Gastrocnemius medialis (tissue), 4 donors: ENCODE results near the gene HNRNPR. TPM values are rescaled to one million over a fixed set of nuclear protein-coding genes. Genes with fewer than 3 reads are reported as not detected.

Experiments
- ATAC-seq, 2 donors: fragments of 150-250 bp; one replicate each; pipeline ENCODE4 v1.9.1; 2016
- DNase-seq, 2 donors: peaks; one replicate each; pipeline ENCODE4 v3.0.0-alpha.2; 2019
- H3K27ac ChIP-seq, 4 donors: fragments of 200-600 bp; sonication (generic); 1 replicate in 1 of 4; 2 replicates in 3 of 4; pipeline ENCODE4 v1.5.1; 2016 to 2018; ENCODE audit warnings: mild to moderate bottlenecking in 2 of 4, moderate library complexity in 1 of 4
- H3K27me3 ChIP-seq, 3 donors: fragments of 200-600 bp; sonication (generic) in 2 of 3; 1 replicate in 1 of 3; 2 replicates in 2 of 3; pipeline versions ENCODE4 v1.5.1 to v1.6.0; 2016 to 2019; ENCODE audit warnings: mild to moderate bottlenecking in 1 of 3, moderate library complexity in 1 of 3
- H3K36me3 ChIP-seq, 2 donors: fragments of 200-600 bp; sonication (generic) in 1 of 2; one replicate each; pipeline ENCODE4 v1.5.1; 2017 to 2018
- H3K4me1 ChIP-seq, 2 donors: fragments of 200-600 bp; sonication (generic) in 1 of 2; one replicate each; pipeline ENCODE4 v1.5.1; 2016 to 2017; ENCODE audit warnings: mild to moderate bottlenecking in 2 of 2
- H3K4me3 ChIP-seq, 4 donors: fragments of 200-600 bp; sonication (generic) in 3 of 4; 1 replicate in 1 of 4; 2 replicates in 3 of 4; pipeline ENCODE4 v1.5.1; 2016 to 2019; ENCODE audit warnings: mild to moderate bottlenecking in 2 of 4
- H3K9me3 ChIP-seq, 3 donors: fragments of 200-600 bp; sonication (generic) in 2 of 3; 1 replicate in 1 of 3; 2 replicates in 2 of 3; pipeline ENCODE4 v1.5.1; 2016 to 2019
- POLR2A ChIP-seq, 2 donors: fragments of 450-650 bp; IDR thresholded peaks; one replicate each; pipeline ENCODE4 v1.6.1; 2017; ENCODE audit warnings: antibody characterized with exemption in 2 of 2, mild to moderate bottlenecking in 2 of 2, moderate library complexity in 2 of 2
- in situ Hi-C, 4 donors: fragments of 200-750 bp; cut with MboI; loops; one replicate each; pipeline versions ENCODE4 v1.15.0 to v1.8.0; 2017; ENCODE audit warnings: low sequenced_read_pairs in 4 of 4
- intact Hi-C: fragments of 100-400 bp; cut with DNase I; formaldehyde crosslinking; loops from one replicate; pipeline ENCODE4 v1.15.1; 2023; ENCODE audit warnings: low total_unique reads
- total RNA-seq, 4 donors: library from RNA; depleted of rRNA; stranded (reverse); fragments of >200 nt; gene quantifications; one replicate each; pipeline versions ENCODE4 v1.1.0 to v1.2.3, GENCODE V29; 2016
- TF ChIP-seq, protein P1 (sequence below), 5 experiments: fragments of 450-650 bp in 3 of 5; fragments of 200-600 bp in 2 of 5; sonication (generic) in 2 of 5; IDR thresholded peaks in 4 of 5; conservative IDR thresholded peaks in 1 of 5; 1 replicate in 4 of 5; 2 replicates in 1 of 5; pipeline ENCODE4 v1.5.1; 2016 to 2019; ENCODE audit warnings: antibody characterized with exemption in 5 of 5, mild to moderate bottlenecking in 3 of 5, moderate library complexity in 3 of 5

Gene HNRNPR
- total RNA-seq, 4 donors from 2014 or later: 36.5 to 56.3 (median 44.5) TPM

DNA sequence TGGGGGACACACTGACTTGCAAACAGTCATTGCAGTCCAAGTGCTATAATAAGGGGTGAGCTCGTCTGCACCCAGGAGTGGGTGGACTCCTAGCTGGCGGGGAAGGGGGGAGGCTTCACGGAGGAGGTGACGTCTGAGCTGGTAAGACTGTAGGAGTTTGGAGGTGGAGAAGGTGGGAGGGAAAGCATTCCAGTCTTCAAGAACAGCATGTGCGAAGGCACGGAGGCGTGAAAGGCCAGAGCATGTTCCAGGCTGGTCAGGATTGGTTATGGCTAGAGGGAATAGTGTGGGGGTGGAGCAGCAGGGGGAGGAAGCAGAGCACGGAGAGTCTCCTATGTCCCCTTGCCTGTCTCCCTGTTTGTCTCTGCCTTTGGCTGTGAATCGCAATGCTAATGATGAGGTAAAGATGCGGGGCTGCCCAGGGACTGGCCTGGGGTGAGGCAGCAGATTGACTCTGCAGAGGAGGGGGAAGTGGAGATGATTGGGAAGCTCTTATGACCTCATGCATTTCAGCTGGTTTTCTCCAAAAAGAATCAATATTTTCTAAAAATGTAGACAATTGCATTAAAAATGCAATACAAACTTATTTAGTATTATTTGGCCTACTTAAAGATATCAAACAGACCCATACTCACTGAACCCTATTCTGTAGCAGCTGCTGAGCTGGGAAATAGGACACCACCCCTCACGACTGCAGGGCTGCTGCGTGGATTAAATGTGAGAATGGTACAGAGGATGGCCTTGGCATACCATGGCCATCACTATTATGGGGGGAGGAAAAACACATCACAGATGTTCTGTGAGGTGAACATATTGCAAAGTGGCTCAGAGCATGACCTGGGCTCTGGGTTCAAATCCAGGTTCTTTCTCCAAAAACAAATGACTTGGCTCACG, 28.1 kb upstream of the HNRNPR start:
- Histone ChIP-seq H3K4me1 (peaks cover 43 to 49% of the 10 kb centered on the region in 2 donors), H3K27ac (peak overlapping the region; percentile 99 to 100 (median 100)), H3K36me3 (no peaks in the 10 kb centered on the region), H3K9me3 (no peaks in the 10 kb centered on the region), H3K4me3 (no peak overlapping the region), H3K27me3 (no peaks in the 10 kb centered on the region)
- DNase-seq (peak; percentile 34 to 65), ATAC-seq (peak; percentile 16 to 17)
- no peak for TF ChIP-seq POLR2A (IDR thresholded peaks at IDR 0.05)
- TF ChIP-seq, protein P1, sequence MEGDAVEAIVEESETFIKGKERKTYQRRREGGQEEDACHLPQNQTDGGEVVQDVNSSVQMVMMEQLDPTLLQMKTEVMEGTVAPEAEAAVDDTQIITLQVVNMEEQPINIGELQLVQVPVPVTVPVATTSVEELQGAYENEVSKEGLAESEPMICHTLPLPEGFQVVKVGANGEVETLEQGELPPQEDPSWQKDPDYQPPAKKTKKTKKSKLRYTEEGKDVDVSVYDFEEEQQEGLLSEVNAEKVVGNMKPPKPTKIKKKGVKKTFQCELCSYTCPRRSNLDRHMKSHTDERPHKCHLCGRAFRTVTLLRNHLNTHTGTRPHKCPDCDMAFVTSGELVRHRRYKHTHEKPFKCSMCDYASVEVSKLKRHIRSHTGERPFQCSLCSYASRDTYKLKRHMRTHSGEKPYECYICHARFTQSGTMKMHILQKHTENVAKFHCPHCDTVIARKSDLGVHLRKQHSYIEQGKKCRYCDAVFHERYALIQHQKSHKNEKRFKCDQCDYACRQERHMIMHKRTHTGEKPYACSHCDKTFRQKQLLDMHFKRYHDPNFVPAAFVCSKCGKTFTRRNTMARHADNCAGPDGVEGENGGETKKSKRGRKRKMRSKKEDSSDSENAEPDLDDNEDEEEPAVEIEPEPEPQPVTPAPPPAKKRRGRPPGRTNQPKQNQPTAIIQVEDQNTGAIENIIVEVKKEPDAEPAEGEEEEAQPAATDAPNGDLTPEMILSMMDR (IDR thresholded peaks at IDR 0.05 in 4 of 5, conservative IDR thresholded peaks at IDR 0.05 in 1 of 5): no peak
- intact Hi-C loops (no loop called here), in situ Hi-C loops (no loop called here)

DNA sequence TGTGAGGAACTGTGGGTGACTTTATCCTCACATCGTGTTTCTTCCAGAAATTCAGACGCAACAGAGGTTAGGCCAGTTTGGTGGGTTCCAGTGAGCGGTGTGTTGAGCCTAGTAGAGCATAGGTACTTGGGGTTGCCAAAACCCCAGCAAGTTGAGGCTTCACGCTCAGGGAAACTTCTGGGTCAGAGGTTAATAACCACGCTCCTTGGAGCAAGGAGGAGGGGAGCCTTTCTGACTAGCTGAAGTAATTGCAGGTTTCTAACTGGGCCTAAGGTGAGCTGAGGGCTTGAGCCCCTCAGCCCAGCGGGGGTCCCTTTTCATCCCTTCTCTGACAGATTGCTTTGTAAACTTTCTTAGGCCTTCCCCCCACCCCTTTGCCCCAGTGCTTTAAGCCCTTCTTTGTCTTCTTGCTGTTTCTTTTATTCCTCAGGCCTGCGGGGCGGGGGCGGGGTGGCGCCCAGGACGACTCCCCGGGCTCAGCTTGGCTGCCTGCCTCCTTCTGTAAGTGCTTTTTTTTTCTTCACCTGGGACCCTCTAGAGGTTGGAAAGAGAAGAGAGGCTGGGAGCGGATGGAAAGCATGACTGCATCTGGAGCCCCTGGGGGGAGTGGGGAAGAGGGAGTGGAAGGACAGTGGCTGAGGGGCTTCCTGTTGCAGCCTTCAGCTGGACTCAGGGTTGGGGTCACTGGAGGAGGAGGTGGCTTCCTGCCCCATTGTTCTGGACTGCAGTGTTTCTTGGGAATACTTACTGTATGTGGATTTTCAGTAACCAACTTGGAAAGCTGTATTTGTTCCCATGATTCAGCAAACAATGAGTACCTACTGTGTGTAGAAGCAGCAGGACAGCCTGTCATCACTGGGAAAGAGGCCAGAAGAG, 26.9 kb upstream of the HNRNPR start:
- no peaks in the 10 kb centered on the region for H3K27me3 ChIP-seq
- intact Hi-C loops: no loop called here
- H3K4me3 ChIP-seq: peak overlapping the region in 3 of 4 donors; percentile 82 to 92 (median 91)
- ATAC-seq: no peak
- H3K27ac ChIP-seq: peak overlapping the region; percentile 99 to 100 (median 100)
- in situ Hi-C loops: no loop called here
- TF ChIP-seq, protein P1 (IDR thresholded peaks at IDR 0.05 in 4 of 5, conservative IDR thresholded peaks at IDR 0.05 in 1 of 5): no peak
- TF ChIP-seq POLR2A (IDR thresholded peaks at IDR 0.05): no peak
- peaks cover 47 to 51% of the 10 kb centered on the region in 2 donors for H3K4me1 ChIP-seq
- H3K9me3 ChIP-seq: no peaks in the 10 kb centered on the region
- DNase-seq: no peak
- H3K36me3 ChIP-seq: peaks cover 0 to 11% of the 10 kb centered on the region in 2 donors

DNA sequence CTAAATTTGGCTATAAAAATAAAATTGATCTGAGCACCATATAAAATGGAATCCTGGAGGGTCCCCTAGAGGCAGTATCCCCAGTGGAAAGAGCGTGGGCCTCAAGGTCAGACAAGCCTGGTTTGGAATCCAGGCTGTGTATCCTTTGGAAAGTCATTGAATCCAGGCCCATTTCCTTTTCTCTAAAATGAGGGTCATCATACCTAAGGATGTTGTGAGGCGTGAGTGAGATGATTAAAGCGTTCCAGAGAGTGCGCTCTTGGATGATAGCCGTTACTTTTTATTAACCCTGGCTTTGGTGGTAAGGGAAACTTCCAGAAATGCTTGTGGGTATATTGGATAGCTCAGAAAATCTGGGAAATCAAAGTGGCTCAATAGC, 26.2 kb upstream of the HNRNPR start:
- Histone ChIP-seq H3K27ac (peak overlapping the region; percentile 99 to 100 (median 100)), H3K4me1 (peaks cover 47 to 51% of the 10 kb centered on the region in 2 donors), H3K36me3 (peaks cover 0 to 17% of the 10 kb centered on the region in 2 donors), H3K9me3 (no peaks in the 10 kb centered on the region), H3K27me3 (no peaks in the 10 kb centered on the region), H3K4me3 (peak overlapping the region; percentile 82 to 99 (median 92))
- ATAC-seq: no peak
- no peak for TF ChIP-seq POLR2A (IDR thresholded peaks at IDR 0.05)
- TF ChIP-seq, protein P1 (IDR thresholded peaks at IDR 0.05 in 4 of 5, conservative IDR thresholded peaks at IDR 0.05 in 1 of 5): no peak
- no peak for DNase-seq
- in situ Hi-C loops: no loop called here
- intact Hi-C loops: no loop called here

DNA sequence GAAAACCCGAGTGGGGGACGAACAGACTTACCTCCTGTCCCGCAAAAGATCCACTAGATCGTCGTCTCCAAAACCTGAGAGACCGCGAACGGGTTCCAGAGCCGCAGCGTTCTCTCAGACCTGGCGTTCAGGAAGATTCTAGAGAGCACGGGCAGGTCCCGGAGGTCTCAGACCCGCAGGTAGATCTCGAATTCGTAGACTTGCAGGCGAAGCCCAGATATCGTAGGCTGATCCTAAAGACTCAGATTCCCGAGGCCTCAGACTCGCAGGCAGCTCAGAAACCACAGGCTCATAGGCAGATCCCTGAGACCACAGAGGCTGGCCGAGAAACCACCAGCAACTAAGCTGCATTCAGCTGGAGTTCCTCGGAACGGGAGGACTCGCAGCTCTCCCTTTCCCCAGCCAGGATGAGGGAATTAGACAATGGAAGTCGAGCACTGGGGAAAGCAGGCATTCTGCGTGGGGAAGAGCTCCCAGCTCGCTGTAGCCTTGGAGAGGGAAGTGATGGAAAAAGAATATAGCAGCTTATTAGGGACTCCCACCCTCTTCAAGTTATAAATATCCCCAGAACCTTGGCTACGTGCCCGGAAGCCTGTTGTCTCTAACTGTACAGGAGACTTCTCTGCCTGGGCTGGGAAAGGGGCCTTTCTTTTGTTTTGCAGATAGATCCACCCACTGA, 25.4 kb upstream of the HNRNPR start, which contains the start of gene ZNF436:
TSS of gene ZNF436 (minus strand) at position 502 of the 679 bp plus-strand sequence. CDS start 1,831 bp downstream, outside the sequence.
- peak; percentile 81 to 84 for DNase-seq
- Histone ChIP-seq H3K27me3 (no peaks in the 10 kb centered on the region), H3K9me3 (no peaks in the 10 kb centered on the region), H3K27ac (peak within 1 kb of the TSS; percentile 99 to 100 (median 100)), H3K4me1 (peaks cover 47 to 51% of the 10 kb centered on the region in 2 donors), H3K4me3 (peak within 1 kb of the TSS; percentile 82 to 99 (median 92)), H3K36me3 (peaks cover 0 to 24% of the 10 kb centered on the region in 2 donors)
- TF ChIP-seq, protein P1 (IDR thresholded peaks at IDR 0.05 in 4 of 5, conservative IDR thresholded peaks at IDR 0.05 in 1 of 5): no peak
- peak; percentile 10 to 30 for TF ChIP-seq POLR2A (IDR thresholded peaks at IDR 0.05)
- in situ Hi-C loops (no loop called here), intact Hi-C loops (loop anchor here (2.0 kb wide), 2 partner anchors 33 to 115 kb away; partner anchors contain the start of gene ASAP3)
- ATAC-seq: peak; percentile 13 to 18
